Mesendoderm (in vitro differentiated cells): ENCODE data around the gene MUL1.

Source experiments
- DNase-seq: peaks from one replicate; pipeline ENCODE4 v3.0.0; 2013
- H2AK5ac ChIP-seq: 2 replicates; pipeline ENCODE4 v1.6.1; 2013; ENCODE audit warnings: low read length, inconsistent platforms
- H2BK120ac ChIP-seq: 2 replicates; pipeline ENCODE4 v1.6.1; 2013; ENCODE audit warnings: low read depth, mild to moderate bottlenecking, low read length, moderate library complexity, mixed read lengths
- H2BK15ac ChIP-seq: replicated peaks from 2 replicates; pipeline ENCODE4 v1.6.1; 2013; ENCODE audit warnings: low read depth, mild to moderate bottlenecking, moderate library complexity
- H2BK5ac ChIP-seq: 2 replicates; pipeline ENCODE4 v1.6.1; 2013; ENCODE audit warnings: low read length, inconsistent platforms
- H3K18ac ChIP-seq: 2 replicates; pipeline ENCODE4 v1.6.1; 2013; ENCODE audit warnings: mild to moderate bottlenecking, low read length, mixed read lengths
- H3K23ac ChIP-seq: one replicate; pipeline ENCODE4 v1.6.1; 2013; ENCODE audit warnings: low read length
- H3K27ac ChIP-seq: 2 replicates; pipeline ENCODE4 v1.5.1; 2013; ENCODE audit warnings: low read depth, mild to moderate bottlenecking, inconsistent platforms, low read length, moderate library complexity
- H3K27me3 ChIP-seq: 2 replicates; pipeline ENCODE4 v1.6.1; 2013; ENCODE audit warnings: low read length, control low read depth, mild to moderate bottlenecking, inconsistent platforms; ENCODE audit not compliant: insufficient read depth, poor library complexity
- H3K36me3 ChIP-seq: 2 replicates; pipeline ENCODE4 v1.6.1; 2013; ENCODE audit warnings: low read length, inconsistent platforms; ENCODE audit not compliant: control insufficient read depth, insufficient read depth
- H3K4ac ChIP-seq: one replicate; pipeline ENCODE4 v1.6.1; 2013; ENCODE audit warnings: low read depth, mild to moderate bottlenecking, low read length, moderate library complexity
- H3K4me1 ChIP-seq: 2 replicates; pipeline ENCODE4 v1.6.1; 2013; ENCODE audit warnings: low read depth, low read length, inconsistent platforms; ENCODE audit not compliant: control insufficient read depth
- H3K4me2 ChIP-seq: 2 replicates; pipeline ENCODE4 v1.6.1; 2013; ENCODE audit warnings: low read length
- H3K4me3 ChIP-seq: 2 replicates; pipeline ENCODE4 v1.5.1; 2013; ENCODE audit warnings: mild to moderate bottlenecking, low read length
- H3K56ac ChIP-seq: one replicate; pipeline ENCODE4 v1.6.1; 2013; ENCODE audit warnings: low read length
- H3K79me1 ChIP-seq: 2 replicates; pipeline ENCODE4 v1.6.1; 2013; ENCODE audit warnings: low read length, inconsistent platforms
- H3K79me2 ChIP-seq: 2 replicates; pipeline ENCODE4 v1.6.1; 2013; ENCODE audit warnings: mild to moderate bottlenecking, low read length; ENCODE audit not compliant: control insufficient read depth, insufficient read depth
- H3K9ac ChIP-seq: 2 replicates; pipeline ENCODE4 v1.6.1; 2013; ENCODE audit warnings: low read length, inconsistent platforms
- H4K5ac ChIP-seq: one replicate; pipeline ENCODE4 v1.6.1; 2013; ENCODE audit warnings: low read length
- H4K8ac ChIP-seq: one replicate; pipeline ENCODE4 v1.6.1; 2013; ENCODE audit warnings: low read depth, mild to moderate bottlenecking, control low read depth, low read length, moderate library complexity
- WGBS: extraction: QIAGEN DNeasy Blood & Tissue Kit; methylation state at CpG from one replicate; pipeline ENCODE4 v1.1.7; 2013; ENCODE audit warnings: low lambda C conversion rate, missing lambda C conversion rate; ENCODE audit not compliant: insufficient coverage; ENCODE audit errors: extremely low coverage; 5-methylcytosine and 5-hydroxymethylcytosine counted together

The MUL1 gene

DNA sequence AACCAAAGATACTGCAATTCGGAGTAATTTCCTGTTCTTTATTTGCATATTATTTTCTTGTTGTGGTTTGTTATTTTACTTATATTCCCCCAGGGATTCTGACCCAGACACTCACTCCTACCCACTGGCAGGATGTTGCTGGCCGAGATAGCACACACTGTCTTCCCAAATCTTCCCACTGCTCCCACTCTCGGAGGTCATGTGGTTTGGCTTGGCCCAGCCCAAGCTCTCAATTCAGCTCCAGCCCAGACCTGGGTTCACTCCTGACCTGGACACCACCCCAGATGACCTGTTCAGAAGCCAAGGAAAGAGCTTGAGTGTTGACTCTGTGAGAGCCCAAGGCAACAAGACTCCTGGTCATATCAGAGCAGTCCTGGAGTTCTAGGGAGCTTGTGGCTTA is 43.2 kb upstream of the MUL1 start:
- no peak overlapping the region for H3K9ac ChIP-seq
- no peak overlapping the region for H3K27ac ChIP-seq
- peaks cover 32% of the 10 kb centered on the region for H3K27me3 ChIP-seq
- no peak for DNase-seq
- no peak overlapping the region for H4K8ac ChIP-seq
- no CpG with 5 or more reads among the region's 3 CpGs for WGBS
- no peaks in the 10 kb centered on the region for H3K4me1 ChIP-seq
- H3K36me3 ChIP-seq = no peaks in the 10 kb centered on the region
- no peak overlapping the region for H4K5ac ChIP-seq
- H3K79me2 ChIP-seq = no peaks in the 10 kb centered on the region
- no peak overlapping the region for H3K18ac ChIP-seq
- no peak overlapping the region for H2BK5ac ChIP-seq
- no peak overlapping the region for H3K23ac ChIP-seq
- no peak overlapping the region for H2AK5ac ChIP-seq
- H3K56ac ChIP-seq = no peak overlapping the region
- H3K79me1 ChIP-seq = no peaks in the 10 kb centered on the region
- H3K4ac ChIP-seq = no peak overlapping the region
- H2BK15ac ChIP-seq = no peak overlapping the region
- no peak overlapping the region for H3K4me3 ChIP-seq
- H2BK120ac ChIP-seq = no peak overlapping the region
- H3K4me2 ChIP-seq = no peak overlapping the region

DNA sequence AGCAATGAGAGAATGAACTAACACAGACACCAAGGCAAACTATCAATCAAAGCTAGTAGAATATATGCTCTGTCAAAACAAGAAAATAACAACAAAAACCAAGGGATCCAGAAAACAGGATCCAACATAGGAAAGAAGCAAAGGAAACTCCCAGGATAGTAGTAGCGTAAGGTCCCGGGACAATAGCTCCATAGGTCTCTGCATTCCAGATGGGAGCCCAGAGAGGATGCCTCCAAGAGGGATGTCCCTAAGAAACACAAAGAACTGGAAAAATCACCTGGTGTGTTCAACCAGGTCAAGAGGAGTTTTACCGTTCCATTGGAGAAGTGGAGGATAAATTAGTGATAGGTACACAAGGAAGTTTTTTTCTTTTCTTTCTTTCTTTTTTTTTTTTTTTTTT is 38.7 kb upstream of the MUL1 start:
- Histone ChIP-seq H2BK5ac (no peak overlapping the region), H3K4me3 (no peak overlapping the region), H2BK15ac (no peak overlapping the region), H3K27me3 (no peaks in the 10 kb centered on the region), H3K4me1 (no peaks in the 10 kb centered on the region), H3K56ac (no peak overlapping the region), H3K18ac (no peak overlapping the region), H3K36me3 (no peaks in the 10 kb centered on the region), H3K27ac (no peak overlapping the region), H3K79me1 (no peaks in the 10 kb centered on the region), H2AK5ac (no peak overlapping the region), H4K8ac (no peak overlapping the region), H3K4me2 (no peak overlapping the region), H2BK120ac (no peak overlapping the region), H3K9ac (no peak overlapping the region), H3K23ac (no peak overlapping the region), H3K79me2 (no peaks in the 10 kb centered on the region), H3K4ac (no peak overlapping the region), H4K5ac (no peak overlapping the region)
- DNase-seq = no peak
- no CpG with 5 or more reads among the region's 3 CpGs for WGBS

DNA sequence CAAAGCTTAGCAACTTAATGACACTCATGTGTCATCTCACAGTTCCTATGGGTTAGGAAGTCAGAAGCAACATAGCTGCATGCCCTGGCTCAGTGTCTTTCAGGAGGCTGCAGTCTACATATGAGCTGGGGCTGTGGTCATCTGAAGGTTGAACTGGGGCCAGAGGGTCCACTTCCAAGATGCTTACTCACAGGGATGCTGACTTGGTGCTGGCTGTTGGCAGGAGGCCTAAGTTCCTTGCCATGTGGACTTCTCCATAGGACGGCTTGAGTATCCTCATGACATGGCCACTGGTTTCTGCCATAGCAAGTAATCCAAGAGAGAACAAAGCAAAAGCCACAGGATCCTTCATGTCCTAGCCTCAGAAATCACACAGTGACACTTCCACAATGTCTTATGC is 32.3 kb upstream of the MUL1 start:
- Histone ChIP-seq H3K4me1 (no peaks in the 10 kb centered on the region), H3K23ac (no peak overlapping the region), H3K4ac (no peak overlapping the region), H2BK15ac (no peak overlapping the region), H3K4me2 (no peak overlapping the region), H4K8ac (no peak overlapping the region), H3K27ac (no peak overlapping the region), H3K79me2 (no peaks in the 10 kb centered on the region), H2BK5ac (no peak overlapping the region), H3K9ac (no peak overlapping the region), H3K36me3 (no peaks in the 10 kb centered on the region), H3K4me3 (no peak overlapping the region), H4K5ac (no peak overlapping the region), H2AK5ac (no peak overlapping the region), H3K79me1 (no peaks in the 10 kb centered on the region), H3K56ac (no peak overlapping the region), H2BK120ac (no peak overlapping the region), H3K27me3 (no peaks in the 10 kb centered on the region), H3K18ac (no peak overlapping the region)
- WGBS = no CpG with 5 or more reads among the region's 1 CpG
- DNase-seq = no peak

DNA sequence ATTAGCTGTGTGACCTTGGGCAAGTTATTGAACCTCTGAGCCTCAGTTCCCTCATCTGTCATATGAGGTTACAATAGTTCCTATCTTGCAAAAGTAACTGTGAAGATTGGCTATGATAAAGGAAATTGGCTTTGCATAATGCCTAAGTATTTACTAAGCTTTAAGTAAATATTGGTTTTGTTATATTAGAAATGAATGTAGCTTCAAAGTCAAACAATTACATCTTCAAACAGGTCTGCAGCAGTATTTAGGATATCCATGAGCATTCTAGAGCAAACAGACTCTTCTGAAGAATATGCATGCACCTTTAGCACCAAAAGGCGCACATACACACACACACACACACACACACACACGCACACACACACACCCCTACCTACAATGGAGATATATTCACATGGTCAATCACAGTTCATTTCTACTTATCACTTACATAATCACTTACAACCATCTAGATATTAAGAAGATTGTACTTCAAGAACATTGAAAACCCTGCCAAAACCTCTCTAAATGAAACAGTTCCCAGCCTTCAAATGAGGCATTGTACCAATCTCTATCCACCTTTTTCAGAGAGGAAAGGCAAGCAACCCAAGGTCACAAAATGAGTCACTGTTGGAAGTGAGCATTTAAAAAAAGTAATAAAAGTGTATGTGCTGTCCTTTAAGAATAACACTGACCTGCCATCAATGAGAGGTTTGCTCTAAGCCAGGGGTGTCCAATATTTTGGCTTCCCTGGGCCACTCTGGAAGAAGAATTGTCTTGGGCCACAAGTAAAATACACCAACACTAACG is 31.0 kb upstream of the MUL1 start:
- no CpG with 5 or more reads among the region's 3 CpGs for WGBS
- H3K27me3 ChIP-seq = no peaks in the 10 kb centered on the region
- no peak overlapping the region for H3K9ac ChIP-seq
- H3K36me3 ChIP-seq = no peaks in the 10 kb centered on the region
- H3K18ac ChIP-seq = no peak overlapping the region
- H3K79me2 ChIP-seq = no peaks in the 10 kb centered on the region
- no peak overlapping the region for H3K4me3 ChIP-seq
- no peak overlapping the region for H4K5ac ChIP-seq
- H2BK15ac ChIP-seq = no peak overlapping the region
- H3K4me2 ChIP-seq = no peak overlapping the region
- no peak overlapping the region for H2AK5ac ChIP-seq
- no peak overlapping the region for H3K4ac ChIP-seq
- no peak overlapping the region for H2BK120ac ChIP-seq
- H3K79me1 ChIP-seq = no peaks in the 10 kb centered on the region
- no peak overlapping the region for H4K8ac ChIP-seq
- no peak overlapping the region for H3K56ac ChIP-seq
- no peaks in the 10 kb centered on the region for H3K4me1 ChIP-seq
- DNase-seq = no peak
- H3K27ac ChIP-seq = no peak overlapping the region
- no peak overlapping the region for H3K23ac ChIP-seq
- no peak overlapping the region for H2BK5ac ChIP-seq

DNA sequence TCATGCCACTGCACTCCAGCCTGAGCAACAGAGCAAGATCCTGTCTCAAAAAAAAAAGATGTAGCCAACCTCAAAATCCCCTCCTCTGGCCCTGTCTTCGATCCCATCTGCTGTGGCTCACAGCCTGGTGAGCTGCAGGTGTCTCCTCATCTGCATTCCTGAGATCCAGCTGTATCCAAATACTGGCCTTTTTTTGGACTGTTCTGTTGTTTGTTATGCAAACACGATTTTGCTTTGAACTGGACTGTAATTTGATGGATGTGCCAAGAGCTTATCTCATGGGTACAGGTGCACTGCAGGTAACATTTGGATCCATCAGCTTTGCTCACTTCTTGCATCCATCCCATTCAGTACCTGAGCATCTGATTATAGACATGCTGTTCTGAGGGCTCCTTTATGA is 30.3 kb upstream of the MUL1 start:
- Histone ChIP-seq H3K9ac (no peak overlapping the region), H4K8ac (no peak overlapping the region), H2BK5ac (no peak overlapping the region), H3K23ac (no peak overlapping the region), H3K4ac (no peak overlapping the region), H3K36me3 (no peaks in the 10 kb centered on the region), H2AK5ac (no peak overlapping the region), H4K5ac (no peak overlapping the region), H3K27me3 (no peaks in the 10 kb centered on the region), H3K79me1 (no peaks in the 10 kb centered on the region), H3K79me2 (no peaks in the 10 kb centered on the region), H2BK15ac (no peak overlapping the region), H3K18ac (no peak overlapping the region), H3K56ac (no peak overlapping the region), H3K4me2 (no peak overlapping the region), H3K4me1 (no peaks in the 10 kb centered on the region), H2BK120ac (no peak overlapping the region), H3K4me3 (no peak overlapping the region), H3K27ac (no peak overlapping the region)
- DNase-seq = no peak
- WGBS = no CpG with 5 or more reads among the region's 2 CpGs
